Stromal cell of bone marrow (primary cell): ENCODE data around the gene DOP1B.
"Not testable (repeated sequence)": the region's sequence is repeated elsewhere in the genome, so short reads cannot be mapped to it uniquely, and the experiment has no call there.

Experiments
- DNase-seq: peaks from one replicate; pipeline ENCODE4 v3.0.0-alpha.2; 2012; ENCODE audit warnings: low read depth

DOP1B gene

DNA sequence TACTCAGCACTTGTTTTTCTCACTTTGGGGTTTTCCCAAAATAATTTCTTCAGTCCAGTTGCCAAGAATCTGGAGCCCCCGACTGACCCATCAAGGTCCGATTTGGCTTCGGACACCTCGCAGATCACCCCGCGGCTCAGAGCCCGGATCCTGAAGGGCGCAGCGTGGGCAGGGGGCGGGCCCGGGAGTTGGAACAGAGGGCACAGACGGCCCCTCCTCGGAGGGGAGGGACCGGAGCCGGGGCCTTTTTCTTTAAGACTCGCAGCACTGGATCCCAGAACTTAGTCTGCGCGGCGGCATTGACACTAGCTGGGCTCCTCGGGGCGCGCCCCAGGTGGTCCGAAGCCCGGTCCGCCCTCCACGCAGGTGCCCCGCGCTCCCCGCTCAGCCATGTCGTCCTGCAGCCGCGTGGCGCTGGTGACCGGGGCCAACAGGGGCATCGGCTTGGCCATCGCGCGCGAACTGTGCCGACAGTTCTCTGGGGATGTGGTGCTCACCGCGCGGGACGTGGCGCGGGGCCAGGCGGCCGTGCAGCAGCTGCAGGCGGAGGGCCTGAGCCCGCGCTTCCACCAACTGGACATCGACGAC is 21.7 kb upstream of the DOP1B start, which contains the start of gene CBR3:
CBR3 (plus strand) TSS at position 277 of the 588 bp plus-strand sequence; CDS start at position 391, 114 bp downstream.
- peak; percentile 81 for DNase-seq

DNA sequence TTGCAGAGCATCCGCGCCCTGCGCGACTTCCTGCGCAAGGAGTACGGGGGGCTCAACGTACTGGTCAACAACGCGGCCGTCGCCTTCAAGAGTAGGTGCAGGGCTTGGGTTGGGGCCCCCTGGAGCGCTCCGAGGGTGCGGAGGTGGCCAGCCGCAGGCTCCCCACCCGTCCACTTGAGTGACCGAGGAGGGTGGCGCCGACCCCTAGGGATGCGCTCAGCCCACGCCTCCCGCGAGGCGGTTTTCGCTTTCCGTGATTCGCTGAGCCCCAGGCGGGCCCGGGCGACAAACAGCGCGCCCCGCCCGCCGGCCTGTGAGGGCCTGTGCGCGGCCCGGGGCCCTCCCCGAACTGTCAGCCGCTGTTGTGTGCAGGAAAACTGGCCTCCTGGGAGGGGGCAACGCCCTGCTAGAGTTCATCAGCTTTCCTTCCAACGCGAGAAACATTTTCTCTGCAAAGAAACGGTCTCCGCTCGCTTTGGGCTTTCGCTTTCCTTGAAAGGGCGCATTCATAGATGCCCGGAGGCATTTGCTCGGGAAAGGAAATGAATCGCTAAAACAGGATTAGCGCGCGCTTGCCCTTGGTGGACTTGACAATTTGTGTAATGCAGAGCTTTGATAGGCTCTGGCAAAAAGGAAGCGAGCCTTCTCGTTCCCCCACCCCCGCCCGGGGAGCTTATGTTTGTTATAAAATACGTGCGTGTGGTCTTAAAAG is 21.1 kb upstream of the DOP1B start:
- peak; percentile 65 for DNase-seq

DNA sequence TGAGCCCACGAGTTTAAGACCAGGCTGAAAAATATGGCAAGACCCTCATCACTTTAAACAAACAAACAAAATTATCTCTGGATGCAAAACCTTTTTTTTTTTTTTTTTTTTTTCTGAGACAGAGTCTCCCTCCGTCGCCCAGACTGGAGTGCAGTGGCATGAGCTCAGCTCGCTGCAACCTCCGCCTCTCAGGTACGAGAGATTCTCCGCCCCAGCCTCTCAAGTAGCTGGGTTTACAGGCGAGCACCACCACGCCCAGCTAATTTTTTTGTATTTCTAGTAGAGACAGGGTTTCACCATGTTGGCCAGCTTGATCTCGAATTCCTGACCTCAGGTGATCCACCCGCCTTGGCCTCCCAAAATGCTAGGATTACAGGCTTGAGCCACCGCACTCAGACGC is 16.8 kb upstream of the DOP1B start:
- DNase-seq: not testable (repeated sequence)

DNA sequence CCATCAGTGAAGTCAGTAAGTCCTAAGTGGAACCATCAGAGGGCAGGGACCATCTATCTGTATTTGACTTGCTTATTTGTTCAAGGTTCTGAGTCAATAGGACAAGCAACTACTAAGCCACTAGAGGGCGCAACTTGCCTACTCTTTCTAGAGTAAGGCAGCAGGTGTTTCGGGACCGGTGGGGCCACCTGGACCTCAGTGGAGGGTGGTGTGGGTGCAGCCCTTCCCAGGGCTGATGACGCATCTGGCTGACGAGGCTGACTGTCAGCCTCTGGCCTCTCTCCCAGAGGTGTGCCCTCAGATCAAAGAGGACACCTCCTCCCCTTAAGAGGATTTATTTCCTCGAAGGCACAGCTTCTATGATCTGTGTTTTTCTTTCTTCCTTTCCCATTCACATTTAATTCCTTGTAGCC is 15.1 kb upstream of the DOP1B start:
- DNase-seq: peak; percentile 66

GRCh38 chr21:36144233-36144632 is 12.4 kb upstream of the DOP1B start:
- DNase-seq: not testable (repeated sequence)

DNA sequence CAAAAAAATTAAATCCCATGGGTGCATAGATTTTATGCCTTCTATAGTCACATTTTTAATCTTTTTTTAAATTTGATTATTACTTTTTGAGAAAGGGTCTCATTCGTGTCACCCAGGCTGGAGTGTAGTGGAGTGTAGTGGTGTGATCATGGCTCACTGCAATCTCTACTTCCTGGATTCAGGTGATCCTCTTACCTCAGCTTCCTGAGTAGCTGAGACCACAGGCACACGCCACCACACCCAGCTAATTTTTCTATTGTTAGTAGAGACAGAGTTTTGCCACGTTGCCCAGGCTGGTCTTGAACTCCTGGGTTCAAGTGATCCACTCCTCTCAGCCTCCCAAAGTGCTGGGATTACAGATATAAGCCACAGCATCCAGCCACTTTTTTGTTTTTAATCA is 11.4 kb upstream of the DOP1B start:
- no peak for DNase-seq

DNA sequence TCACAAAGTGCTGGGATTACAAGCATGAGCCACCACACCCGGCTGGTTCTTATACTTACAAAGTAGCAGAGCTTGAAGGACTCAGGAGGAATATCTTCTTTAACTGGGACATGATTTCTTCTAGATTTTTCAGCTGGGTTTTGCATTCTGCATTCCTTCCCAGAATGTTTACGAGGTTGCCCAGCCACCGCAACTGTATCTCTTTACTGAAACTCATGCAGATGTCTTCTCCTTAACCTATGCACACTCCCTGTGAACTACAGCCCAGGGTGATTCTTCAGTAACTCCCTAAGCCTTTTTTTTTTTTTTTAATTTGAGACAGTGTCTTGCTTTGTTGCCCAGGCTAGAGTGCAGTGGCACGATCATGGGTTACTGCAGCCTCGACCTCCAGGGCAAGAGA is 8.7 kb upstream of the DOP1B start:
- no peak for DNase-seq

GRCh38 chr21:36148886-36149285 is 7.7 kb upstream of the DOP1B start:
- no peak for DNase-seq

- peak; percentile 57 for DNase-seq
Measured at GRCh38 chr21:36149788-36150711, 6.6 kb upstream of the DOP1B start.

DNA sequence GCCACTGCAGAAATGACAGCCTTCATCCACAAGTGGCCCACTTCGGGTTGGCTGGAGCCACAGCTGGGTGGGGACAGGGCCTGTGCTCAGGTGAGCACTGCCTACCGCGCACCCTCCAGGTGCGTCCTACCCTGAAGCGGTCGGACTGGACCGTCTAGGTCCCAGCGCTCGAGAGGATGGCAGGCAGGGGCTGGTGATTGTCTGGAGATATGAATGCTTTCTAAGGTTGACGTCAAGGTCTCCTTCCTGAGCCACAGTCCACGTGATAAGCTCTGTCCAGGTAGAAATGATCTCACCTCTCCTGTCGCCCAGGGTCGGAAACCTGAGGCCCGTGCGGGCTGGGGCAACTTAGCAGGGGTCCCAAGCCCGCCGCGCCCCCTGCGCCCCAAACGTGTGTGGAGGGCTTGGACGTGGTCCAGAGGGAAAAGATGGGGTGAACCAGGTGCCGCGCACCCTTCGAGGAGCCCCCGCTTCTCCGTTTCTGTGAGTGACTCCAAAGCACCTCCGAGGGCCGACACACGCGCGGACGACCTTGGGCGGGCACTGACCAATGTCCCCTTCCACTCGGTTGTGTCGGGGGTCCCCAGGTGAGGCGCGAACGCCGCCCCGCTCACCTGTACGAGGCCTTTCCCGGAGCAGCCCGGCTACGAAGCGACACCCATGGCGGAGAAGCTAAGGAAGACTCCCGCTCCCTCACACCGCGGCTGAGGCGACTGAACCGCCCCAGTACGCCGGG is 853 bp upstream of the DOP1B start:
- DNase-seq: no peak

DNA sequence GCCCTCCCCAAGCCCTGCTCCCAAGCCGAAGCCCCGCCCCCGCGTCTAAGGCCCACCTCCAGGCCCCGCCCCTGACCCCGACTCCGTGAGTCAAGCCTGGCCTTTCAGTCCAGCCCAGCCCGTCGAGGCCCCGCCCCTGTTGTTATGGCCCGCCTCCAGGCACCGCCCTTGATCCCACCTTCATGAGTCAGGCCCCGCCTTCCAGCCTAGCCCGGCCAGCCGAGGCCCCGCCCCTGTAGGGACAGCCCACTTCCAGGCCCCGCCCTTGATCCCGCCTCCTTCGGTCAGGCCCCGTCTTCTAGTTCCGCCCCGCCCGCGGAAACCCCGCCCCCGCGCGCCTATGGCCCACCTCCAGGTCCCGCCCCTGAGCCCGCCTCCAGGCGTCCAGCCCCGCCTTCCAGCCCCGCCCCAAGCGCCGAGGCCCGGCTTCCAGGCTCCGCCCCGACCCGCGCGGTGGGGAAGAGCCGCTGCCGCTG is 247 bp upstream of the DOP1B start:
- peak; percentile 95 for DNase-seq

GRCh38 chr21:36159356-36159921 is 2.8 kb downstream of the DOP1B start:
- DNase-seq: no peak

DNA sequence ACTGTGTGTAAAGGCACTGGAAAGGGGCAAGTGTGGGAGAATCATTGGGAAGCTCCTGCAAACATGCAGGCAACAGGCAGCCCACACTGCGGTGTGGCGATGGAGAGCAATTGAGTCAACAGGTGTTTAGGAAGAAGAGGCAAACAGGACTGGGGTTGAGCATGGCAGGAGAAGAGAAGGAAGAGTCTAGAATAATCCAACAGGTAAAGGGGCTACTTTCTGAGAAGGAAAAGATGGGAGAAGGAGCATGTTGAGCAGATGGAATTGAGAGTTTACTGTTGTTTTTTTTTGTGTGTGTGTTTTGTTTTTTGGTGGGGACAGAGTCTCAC is 4.2 kb downstream of the DOP1B start:
- DNase-seq: no peak

DNA sequence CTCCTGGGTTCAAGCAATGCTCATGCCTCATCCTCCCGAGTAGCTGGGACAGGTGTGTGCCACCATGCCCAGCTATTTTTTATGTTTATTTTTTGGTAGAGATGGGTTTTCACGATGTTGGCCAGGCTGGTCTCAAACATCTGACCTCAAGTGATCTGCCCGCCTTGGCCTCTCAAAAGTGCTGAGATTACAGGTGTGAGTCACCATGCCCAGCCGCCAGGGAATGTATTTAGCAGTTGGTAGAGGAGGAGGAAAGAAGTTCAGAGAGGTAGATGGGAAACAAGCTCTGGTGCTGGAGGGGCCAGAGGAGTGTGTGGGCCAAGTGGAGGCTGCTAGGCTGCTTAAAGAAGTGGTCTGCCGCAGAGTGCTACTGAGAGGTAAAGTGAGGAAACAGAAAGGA is 6.0 kb downstream of the DOP1B start:
- DNase-seq: no peak

DNA sequence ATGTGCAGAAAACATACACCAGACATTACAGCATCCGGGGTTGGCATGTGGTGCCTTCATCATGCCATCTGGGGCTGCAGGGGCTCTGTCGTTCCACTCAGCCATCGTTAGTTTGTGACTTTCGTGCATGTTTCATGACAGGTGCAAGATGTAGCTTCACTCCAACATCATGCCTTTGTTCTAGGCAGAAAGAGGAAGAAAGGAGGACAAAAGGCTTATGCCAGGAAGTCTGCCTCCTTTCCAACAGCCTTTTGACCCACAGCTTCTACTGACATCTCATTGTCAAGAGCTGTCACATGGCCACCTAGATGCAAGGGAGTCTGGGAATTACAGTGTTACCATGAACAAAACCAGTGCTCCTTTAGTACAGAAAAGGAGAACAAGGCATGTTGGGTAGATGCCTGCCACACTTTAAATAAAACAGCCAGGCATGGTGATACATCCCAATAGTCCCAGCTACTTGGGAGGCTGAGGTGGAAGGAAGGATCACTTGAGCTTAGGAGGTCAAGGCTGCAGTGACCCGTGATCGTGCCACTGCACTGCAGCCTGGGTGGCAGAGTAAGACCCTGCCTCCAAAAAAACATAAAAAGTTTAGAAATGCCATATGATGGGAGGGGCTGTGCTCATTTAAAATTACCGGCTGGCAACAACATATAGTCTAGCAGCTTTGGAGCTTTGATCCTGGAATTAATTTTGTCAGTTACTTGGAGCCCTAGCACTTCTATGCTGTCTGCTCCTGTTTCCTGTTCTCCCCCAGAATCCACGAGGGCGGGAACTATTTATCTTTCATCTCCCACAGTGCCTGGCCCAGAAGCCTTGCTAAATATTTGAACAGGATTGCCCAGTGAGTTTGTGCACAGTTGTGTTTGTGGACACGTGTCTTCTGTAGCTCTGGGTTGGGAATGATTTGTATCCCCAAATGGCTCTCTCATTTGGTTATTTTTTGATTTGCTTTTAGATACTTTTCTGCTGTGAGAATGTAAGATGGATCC is 7.4 kb downstream of the DOP1B start:
- DNase-seq: no peak

DNA sequence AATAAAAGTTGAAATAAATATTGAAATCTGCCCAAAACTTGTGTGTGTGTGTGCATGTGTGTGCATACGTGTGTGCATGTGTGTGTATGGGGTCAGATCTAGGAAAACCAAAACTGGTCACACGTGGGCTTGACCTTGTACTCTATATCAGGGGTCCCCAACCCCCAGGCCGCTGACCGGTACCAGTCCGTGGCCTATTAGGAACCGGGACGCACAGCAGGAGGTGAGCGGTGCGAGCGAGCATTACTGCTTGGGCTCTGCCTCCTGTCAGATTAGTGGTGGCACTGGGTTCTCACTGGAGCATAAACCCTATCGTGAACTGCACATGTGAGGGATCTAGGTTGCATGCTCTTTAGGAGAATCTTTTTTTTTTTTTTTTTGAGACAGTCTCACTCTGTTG is 8.7 kb downstream of the DOP1B start:
- DNase-seq: no peak

- no peak for DNase-seq
Measured at GRCh38 chr21:36166705-36167104, 10.1 kb downstream of the DOP1B start.

GRCh38 chr21:36167541-36167940 is 10.9 kb downstream of the DOP1B start:
- no peak for DNase-seq

DNA sequence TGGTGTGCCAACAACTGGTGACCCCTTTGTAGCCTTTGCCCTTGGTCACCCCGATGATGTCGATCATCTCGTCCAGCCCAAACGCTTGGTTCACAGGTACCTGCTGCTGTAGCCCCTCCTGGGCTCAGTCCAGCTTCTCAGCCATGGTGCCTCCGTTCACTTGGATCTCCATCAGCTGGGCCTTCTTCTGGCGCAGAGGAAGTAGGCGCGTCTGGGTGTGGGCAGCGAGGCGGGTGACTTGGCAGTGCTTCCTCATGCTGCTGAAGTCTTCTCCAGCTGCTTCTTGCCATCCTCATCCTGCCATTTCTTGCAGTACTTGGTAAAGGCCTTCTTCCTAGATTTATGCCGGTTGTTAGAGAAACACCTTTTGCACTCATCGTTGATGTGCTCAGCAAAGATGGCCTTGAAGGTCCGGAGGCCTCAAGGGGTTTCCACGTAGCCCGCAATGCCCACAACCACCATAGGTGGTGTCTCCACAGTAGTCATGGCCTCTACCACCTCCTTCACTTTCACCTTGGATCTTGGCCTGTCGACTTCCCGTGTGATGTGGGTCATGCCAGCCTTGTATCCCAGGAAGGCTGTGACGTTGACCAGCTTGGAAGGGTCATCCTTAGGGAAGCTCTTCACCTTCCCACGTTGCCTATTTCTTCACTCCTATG is 13.0 kb downstream of the DOP1B start:
- no peak for DNase-seq

DNA sequence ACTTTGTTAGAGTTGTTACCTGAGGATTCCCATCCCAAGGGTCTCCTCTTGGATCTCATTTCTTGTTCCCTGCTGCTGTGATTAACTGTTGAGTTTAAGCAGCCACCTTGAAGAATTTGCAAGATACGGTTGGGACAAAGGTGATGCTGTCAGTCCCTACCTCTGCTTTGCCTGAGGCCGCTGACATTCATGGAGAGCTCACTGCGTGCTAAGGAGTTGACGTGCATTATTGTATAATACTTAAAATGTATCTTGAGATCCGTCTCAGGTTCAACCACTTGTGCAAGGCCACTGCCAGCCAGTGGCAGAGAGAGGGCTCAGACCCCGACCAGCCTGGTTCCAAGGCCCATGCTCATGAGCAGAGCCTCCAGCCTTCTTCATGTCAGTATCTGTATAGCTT is 14.2 kb downstream of the DOP1B start:
- no peak for DNase-seq
